Ishikawa (cell line): ENCODE measurements around the gene PPP1R9B.

Experiments
- CEBPB ChIP-seq: IDR thresholded peaks from 2 replicates; pipeline ENCODE4 v1.6.1; 2012
- CREB1 ChIP-seq: IDR thresholded peaks from 2 replicates; pipeline ENCODE4 v1.6.1; 2012; ENCODE audit warnings: low read depth
- EGR1 ChIP-seq: IDR thresholded peaks from 2 replicates; pipeline ENCODE4 v1.6.1; 2012
- EP300 ChIP-seq: IDR thresholded peaks from 2 replicates; pipeline ENCODE4 v1.6.1; 2012; ENCODE audit warnings: borderline replicate concordance
- FOXM1 ChIP-seq: IDR thresholded peaks from 2 replicates; pipeline ENCODE4 v1.6.1; 2012; ENCODE audit warnings: low read depth, borderline replicate concordance
- NFIC ChIP-seq: IDR thresholded peaks from 2 replicates; pipeline ENCODE4 v1.6.1; 2012
- RAD21 ChIP-seq: IDR thresholded peaks from 2 replicates; pipeline ENCODE4 v1.6.1; 2012; ENCODE audit warnings: low read depth
- TAF1 ChIP-seq: IDR thresholded peaks from 2 replicates; pipeline ENCODE4 v1.6.1; 2012; ENCODE audit warnings: low read depth, mild to moderate bottlenecking
- TCF12 ChIP-seq: IDR thresholded peaks from 2 replicates; pipeline ENCODE4 v1.6.1; 2012; ENCODE audit warnings: low read depth
- TEAD4 ChIP-seq: IDR thresholded peaks from 2 replicates; pipeline ENCODE4 v1.6.1; 2012
- YY1 ChIP-seq: IDR thresholded peaks from 2 replicates; pipeline ENCODE4 v1.6.1; 2012; ENCODE audit warnings: low read depth
- ZBTB7A ChIP-seq: IDR thresholded peaks from 2 replicates; pipeline ENCODE4 v1.6.1; 2012; ENCODE audit warnings: low read depth
- TF ChIP-seq, protein P1 (sequence below): IDR thresholded peaks from 2 replicates; pipeline ENCODE4 v1.6.1; 2012; ENCODE audit warnings: low read depth, mild to moderate bottlenecking
- TF ChIP-seq, protein P2 (sequence below): IDR thresholded peaks from 2 replicates; pipeline ENCODE4 v1.6.1; 2012
- TF ChIP-seq, protein P3 (sequence below): IDR thresholded peaks from 2 replicates; pipeline ENCODE4 v1.6.1; 2012

PPP1R9B gene

DNA sequence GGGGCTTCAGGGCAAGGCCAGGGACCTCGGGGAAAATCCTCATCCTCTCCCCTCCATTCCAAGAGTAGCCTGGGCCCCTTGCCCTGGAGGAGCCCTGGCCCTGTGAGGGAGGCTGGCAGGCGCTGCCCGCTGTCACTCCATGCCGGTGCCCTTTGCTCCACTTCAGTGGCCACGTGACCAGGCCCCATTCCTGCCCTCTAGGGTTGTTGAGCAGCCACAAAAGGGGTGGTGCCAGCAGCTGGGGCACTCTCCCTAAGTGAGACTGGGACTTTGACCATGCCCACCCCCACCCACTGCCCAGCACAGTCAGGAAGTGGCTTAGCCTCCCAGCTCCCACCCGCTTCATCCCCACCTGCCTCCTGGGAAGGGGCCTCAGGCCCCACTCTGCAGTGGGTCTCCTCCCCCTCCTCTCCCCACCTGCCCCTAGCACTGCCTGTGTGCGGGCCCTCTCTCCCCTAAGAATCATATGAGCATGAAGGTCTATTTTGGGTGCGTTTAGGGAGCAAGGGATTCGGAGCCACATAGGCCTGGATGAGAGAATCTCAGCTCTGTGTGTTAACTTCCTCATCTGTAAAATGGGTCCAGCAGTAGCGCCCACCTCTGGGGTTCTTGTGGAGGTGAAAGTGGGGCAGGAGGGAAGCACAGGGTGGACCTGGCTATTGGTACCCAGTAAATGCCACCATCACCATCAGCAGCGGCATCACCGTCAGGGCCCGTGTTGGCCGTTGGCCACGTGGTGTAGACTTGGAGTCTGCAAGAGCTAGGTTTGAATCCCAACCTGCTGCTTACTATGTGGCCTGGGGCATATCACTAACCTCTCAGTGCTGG is 48.1 kb downstream of the PPP1R9B start:
- TF ChIP-seq ZBTB7A (no peak), EGR1 (no peak), TCF12 (no peak)
- TF ChIP-seq, protein P1, sequence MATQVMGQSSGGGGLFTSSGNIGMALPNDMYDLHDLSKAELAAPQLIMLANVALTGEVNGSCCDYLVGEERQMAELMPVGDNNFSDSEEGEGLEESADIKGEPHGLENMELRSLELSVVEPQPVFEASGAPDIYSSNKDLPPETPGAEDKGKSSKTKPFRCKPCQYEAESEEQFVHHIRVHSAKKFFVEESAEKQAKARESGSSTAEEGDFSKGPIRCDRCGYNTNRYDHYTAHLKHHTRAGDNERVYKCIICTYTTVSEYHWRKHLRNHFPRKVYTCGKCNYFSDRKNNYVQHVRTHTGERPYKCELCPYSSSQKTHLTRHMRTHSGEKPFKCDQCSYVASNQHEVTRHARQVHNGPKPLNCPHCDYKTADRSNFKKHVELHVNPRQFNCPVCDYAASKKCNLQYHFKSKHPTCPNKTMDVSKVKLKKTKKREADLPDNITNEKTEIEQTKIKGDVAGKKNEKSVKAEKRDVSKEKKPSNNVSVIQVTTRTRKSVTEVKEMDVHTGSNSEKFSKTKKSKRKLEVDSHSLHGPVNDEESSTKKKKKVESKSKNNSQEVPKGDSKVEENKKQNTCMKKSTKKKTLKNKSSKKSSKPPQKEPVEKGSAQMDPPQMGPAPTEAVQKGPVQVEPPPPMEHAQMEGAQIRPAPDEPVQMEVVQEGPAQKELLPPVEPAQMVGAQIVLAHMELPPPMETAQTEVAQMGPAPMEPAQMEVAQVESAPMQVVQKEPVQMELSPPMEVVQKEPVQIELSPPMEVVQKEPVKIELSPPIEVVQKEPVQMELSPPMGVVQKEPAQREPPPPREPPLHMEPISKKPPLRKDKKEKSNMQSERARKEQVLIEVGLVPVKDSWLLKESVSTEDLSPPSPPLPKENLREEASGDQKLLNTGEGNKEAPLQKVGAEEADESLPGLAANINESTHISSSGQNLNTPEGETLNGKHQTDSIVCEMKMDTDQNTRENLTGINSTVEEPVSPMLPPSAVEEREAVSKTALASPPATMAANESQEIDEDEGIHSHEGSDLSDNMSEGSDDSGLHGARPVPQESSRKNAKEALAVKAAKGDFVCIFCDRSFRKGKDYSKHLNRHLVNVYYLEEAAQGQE: no peak
- TF ChIP-seq, protein P2, sequence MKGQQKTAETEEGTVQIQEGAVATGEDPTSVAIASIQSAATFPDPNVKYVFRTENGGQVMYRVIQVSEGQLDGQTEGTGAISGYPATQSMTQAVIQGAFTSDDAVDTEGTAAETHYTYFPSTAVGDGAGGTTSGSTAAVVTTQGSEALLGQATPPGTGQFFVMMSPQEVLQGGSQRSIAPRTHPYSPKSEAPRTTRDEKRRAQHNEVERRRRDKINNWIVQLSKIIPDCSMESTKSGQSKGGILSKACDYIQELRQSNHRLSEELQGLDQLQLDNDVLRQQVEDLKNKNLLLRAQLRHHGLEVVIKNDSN: peak; percentile 93

DNA sequence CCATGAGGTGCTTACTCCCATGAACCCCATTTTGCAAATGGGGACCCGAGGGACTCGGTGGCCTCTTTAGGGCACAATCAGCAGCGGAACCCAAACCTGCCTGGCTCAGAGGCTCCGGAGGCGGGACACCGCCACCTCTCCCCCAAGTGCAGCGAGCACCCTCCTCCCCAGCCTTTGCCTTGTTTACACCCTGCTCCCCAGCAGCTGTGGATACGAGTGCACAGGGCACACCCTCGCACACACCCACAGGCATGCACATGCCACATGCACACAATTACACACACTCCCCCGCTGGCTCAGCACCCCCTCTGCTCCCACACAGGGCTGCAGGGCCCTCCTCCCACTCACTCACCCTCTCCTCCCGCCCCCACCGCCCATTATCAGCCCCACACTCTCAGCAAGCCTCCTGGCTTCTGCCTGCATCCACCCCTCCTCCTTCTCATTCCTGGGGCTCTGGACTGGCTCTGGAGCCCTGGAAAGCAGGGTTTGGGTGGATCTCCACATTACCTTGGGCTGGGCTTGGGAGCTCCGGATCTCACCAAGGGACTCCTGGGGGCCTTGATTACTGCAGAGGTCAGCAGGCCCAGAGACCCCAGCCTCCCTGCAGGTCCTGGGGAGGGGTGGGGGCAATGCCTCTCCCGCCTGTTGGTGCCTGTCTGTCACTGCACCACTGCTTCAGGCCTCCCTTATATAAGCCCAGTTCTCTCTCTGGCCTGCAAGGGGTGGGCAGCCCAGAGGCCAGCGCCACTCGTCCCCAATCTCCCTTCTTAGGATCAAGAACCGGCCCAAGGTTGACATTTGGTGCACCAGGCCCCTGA is 48.9 kb downstream of the PPP1R9B start:
- no peak for TF ChIP-seq CREB1
- TF ChIP-seq, protein P3, sequence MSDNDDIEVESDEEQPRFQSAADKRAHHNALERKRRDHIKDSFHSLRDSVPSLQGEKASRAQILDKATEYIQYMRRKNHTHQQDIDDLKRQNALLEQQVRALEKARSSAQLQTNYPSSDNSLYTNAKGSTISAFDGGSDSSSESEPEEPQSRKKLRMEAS: 0 out of 2 replicates have a peak, but pooled peaks have one; percentile 34
- TF ChIP-seq EGR1: peak; percentile 56; the same call in 1 of the 2 replicates
- peak; percentile 32; the same call in 1 of the 2 replicates for TF ChIP-seq ZBTB7A

DNA sequence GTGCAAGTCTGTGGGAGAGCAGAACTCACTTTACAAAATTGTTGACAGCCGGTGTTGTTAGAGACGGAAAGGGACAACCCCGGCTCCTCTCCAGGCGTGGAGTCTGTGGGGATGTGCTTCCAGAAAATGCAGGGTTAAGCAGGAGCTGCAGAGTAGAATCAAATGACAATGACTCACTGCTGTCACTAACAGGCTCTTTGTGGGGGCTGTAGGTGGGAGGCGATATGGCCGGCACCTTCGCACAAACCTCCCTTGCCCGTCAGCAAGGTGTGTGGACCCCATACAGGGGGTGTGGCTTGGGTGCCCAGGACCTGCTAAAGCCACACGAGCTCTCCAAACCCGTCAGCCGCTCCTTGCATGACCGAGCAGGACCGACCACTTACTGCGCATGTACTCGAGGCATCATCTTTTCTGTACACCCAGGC is 49.5 kb downstream of the PPP1R9B start:
- TF ChIP-seq EGR1 (peak; percentile 30; the same call in 1 of the 2 replicates), TEAD4 (no peak)

DNA sequence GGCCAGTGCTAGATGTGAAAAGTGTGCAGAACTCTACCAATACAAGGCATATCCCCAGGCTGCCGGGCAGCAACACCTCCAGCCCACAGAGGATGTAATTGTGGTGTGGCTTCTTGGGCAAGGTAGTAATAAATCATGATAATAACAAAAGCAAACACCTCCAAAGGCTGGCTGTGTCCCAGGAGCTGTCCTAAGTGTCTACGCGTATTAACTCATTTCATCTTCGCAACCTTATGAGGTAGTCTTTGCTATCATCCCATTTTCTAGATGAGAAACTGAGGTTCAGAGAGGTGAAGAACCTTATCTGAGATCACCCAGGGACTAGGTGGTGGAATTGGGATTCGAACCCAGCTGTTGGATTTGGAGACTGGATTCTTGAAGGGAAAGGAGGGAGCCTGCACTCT is 50.0 kb downstream of the PPP1R9B start:
- no peak for TF ChIP-seq RAD21

DNA sequence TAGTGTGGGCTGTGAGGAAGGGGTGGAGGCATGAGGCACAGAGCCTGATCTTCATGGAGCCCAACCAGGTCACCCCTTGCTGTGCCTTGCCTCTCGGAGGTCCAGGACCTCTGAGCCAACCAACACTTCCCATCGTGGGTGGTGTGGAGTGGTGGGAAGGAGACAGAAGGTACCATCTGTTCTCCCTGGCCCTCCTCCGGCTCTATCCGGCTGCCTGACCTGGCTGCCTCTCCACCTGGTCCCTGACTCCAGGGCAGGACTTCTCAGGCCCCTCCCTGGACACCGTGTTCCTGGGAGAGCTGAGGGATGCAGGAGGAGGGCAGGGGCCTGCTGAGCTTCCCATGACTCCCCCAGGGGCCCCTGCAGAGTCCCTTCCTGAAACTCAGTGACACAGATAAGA is 51.5 kb downstream of the PPP1R9B start:
- TF ChIP-seq FOXM1 (no peak), TAF1 (no peak), TEAD4 (no peak), RAD21 (no peak), CEBPB (no peak), EGR1 (no peak), CREB1 (no peak), NFIC (no peak)
- TF ChIP-seq, protein P1: no peak
- TF ChIP-seq, protein P2: no peak
- TF ChIP-seq, protein P3: no peak

DNA sequence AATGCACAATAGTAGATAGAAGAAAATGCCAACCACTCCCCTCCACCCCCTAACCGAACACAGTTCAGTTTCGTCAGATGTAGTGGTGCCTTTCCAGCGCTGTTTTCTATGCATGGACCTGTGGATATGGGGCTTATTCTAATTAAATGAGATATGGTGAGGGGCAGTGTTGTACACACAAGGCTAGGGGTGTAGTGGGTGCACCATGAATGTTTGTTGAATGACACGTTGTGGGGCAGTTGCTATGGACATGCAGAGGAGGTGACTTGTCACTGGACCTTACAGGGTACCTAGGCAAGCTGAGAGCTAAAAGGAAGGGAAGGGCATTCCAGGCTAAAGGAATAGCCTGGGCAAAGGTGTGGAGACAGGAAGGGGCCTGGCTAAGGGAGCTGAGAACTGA is 51.9 kb downstream of the PPP1R9B start:
- TF ChIP-seq TAF1 (no peak), EGR1 (no peak), NFIC (no peak), TCF12 (no peak), CREB1 (no peak), YY1 (no peak), FOXM1 (no peak), TEAD4 (no peak), RAD21 (no peak), ZBTB7A (no peak), CEBPB (no peak), EP300 (no peak)
- TF ChIP-seq, protein P2: no peak
- TF ChIP-seq, protein P3: no peak
- TF ChIP-seq, protein P1: no peak
